Skeletal muscle cell (primary cell): Measurements from ENCODE around the gene CBLN1.
"Not testable (repeated sequence)": the region's sequence is repeated elsewhere in the genome, so short reads cannot be mapped to it uniquely, and the experiment has no call there.

Source experiments
- DNase-seq: peaks from one replicate; pipeline ENCODE4 v3.0.0-alpha.2; 2010; ENCODE audit warnings: low read depth
- H3K4me3 ChIP-seq: 2 replicates; pipeline ENCODE4 v1.5.1; 2011; ENCODE audit warnings: low read depth, mild to moderate bottlenecking, control low read depth, low read length, moderate library complexity

Gene CBLN1

GRCh38 chr16:49228335-49228734 is 53.3 kb downstream of the CBLN1 start:
- H3K4me3 ChIP-seq, DNase-seq: not testable (repeated sequence)
